HEK293 (cell line): Measurements from ENCODE around the gene LHFPL2.

Experiments
- CTCF ChIA-PET: fragments of 350-600 bp; formaldehyde crosslinking; extraction: SDS; loops from one replicate; lab custom pipeline; 2021; ENCODE audit warnings: antibody characterized with exemption; lab: Yijun Ruan, JAX
- POLR2A ChIA-PET: fragments of 300-600 bp; formaldehyde crosslinking; extraction: SDS; loops from one replicate; lab custom pipeline; 2020; ENCODE audit warnings: antibody characterized with exemption, inconsistent platforms; lab: Yijun Ruan, JAX
- H3K27ac ChIP-seq: fragments of 200-500 bp; sonication (Bioruptor generic); 2 replicates; pipeline ENCODE4 v1.5.1; 2014; ENCODE audit warnings: low read depth, low read length, control low read depth, inconsistent platforms; ENCODE audit errors: extremely low read depth
- H3K36me3 ChIP-seq, 2 experiments: fragments of 200-500 bp in 1 of 2; sonication (Bioruptor generic) in 1 of 2; 1 replicate in 1 of 2; 2 replicates in 1 of 2; pipeline ENCODE4 v1.5.1; 2014 to 2017; ENCODE audit warnings: inconsistent platforms in 2 of 2, low read length in 2 of 2; ENCODE audit not compliant: control insufficient read depth in 2 of 2, insufficient read depth in 1 of 2
- H3K4me1 ChIP-seq: fragments of 200-500 bp; sonication (Bioruptor generic); 2 replicates; pipeline ENCODE4 v1.5.1; 2014; ENCODE audit warnings: mild to moderate bottlenecking, low read length, inconsistent platforms; ENCODE audit not compliant: control insufficient read depth, insufficient read depth
- H3K4me3 ChIP-seq: 2 replicates; pipeline ENCODE4 v1.5.1; 2011; ENCODE audit warnings: low read depth, mild to moderate bottlenecking, control low read depth, low read length, moderate library complexity
- H3K9me3 ChIP-seq: fragments of 200-500 bp; sonication (Bioruptor generic); 2 replicates; pipeline ENCODE4 v1.5.1; 2014; ENCODE audit warnings: low read depth, low read length, inconsistent platforms; ENCODE audit not compliant: control insufficient read depth, insufficient read depth
- BCL11B ChIP-seq: fragments of 450-650 bp; formaldehyde crosslinking; IDR thresholded peaks from 2 replicates; pipeline ENCODE4 v1.5.1; 2016; ENCODE audit warnings: low read depth, missing biosample characterization, missing genetic modification characterization
- IKZF3 ChIP-seq: fragments of 450-650 bp; IDR thresholded peaks from 2 replicates; pipeline ENCODE4 v1.5.0; 2018; ENCODE audit warnings: missing biosample characterization, mild to moderate bottlenecking, missing genetic modification characterization, moderate library complexity
- KLF7 ChIP-seq: fragments of 450-650 bp; formaldehyde crosslinking; IDR thresholded peaks from 2 replicates; pipeline ENCODE4 v1.5.1; 2016; ENCODE audit warnings: missing biosample characterization, missing genetic modification characterization, borderline replicate concordance
- KLF9 ChIP-seq: fragments of 450-650 bp; formaldehyde crosslinking; IDR thresholded peaks from 2 replicates; pipeline ENCODE4 v1.5.1; 2016; ENCODE audit warnings: missing biosample characterization, missing genetic modification characterization, low read depth
- REST ChIP-seq: fragments of 450-650 bp; formaldehyde crosslinking; IDR thresholded peaks from 2 replicates; pipeline ENCODE4 v1.5.1; 2016; ENCODE audit warnings: missing biosample characterization, missing genetic modification characterization
- SCRT1 ChIP-seq: fragments of 450-650 bp; formaldehyde crosslinking; IDR thresholded peaks from 2 replicates; pipeline ENCODE4 v1.5.1; 2016; ENCODE audit warnings: missing biosample characterization, missing genetic modification characterization, borderline replicate concordance
- ZBTB7A ChIP-seq: fragments of 450-650 bp; formaldehyde crosslinking; IDR thresholded peaks from 2 replicates; pipeline ENCODE4 v1.5.1; 2016; ENCODE audit warnings: low read depth, missing biosample characterization, missing genetic modification characterization
- ZBTB8A ChIP-seq: fragments of 450-650 bp; formaldehyde crosslinking; IDR thresholded peaks from 2 replicates; pipeline ENCODE4 v1.5.1; 2016; ENCODE audit warnings: missing biosample characterization, missing genetic modification characterization
- ZFHX2 ChIP-seq: fragments of 450-650 bp; formaldehyde crosslinking; conservative IDR thresholded peaks from 2 replicates; pipeline ENCODE4 v1.5.1; 2016; ENCODE audit warnings: missing biosample characterization, missing genetic modification characterization
- ZNF146 ChIP-seq: fragments of 450-650 bp; formaldehyde crosslinking; IDR thresholded peaks from 2 replicates; pipeline ENCODE4 v1.5.1; 2016; ENCODE audit warnings: missing biosample characterization, missing genetic modification characterization
- ZNF157 ChIP-seq: fragments of 450-650 bp; formaldehyde crosslinking; IDR thresholded peaks from 2 replicates; pipeline ENCODE4 v1.5.1; 2016; ENCODE audit warnings: missing biosample characterization, missing genetic modification characterization
- ZNF18 ChIP-seq: fragments of 450-650 bp; formaldehyde crosslinking; IDR thresholded peaks from 2 replicates; pipeline ENCODE4 v1.5.1; 2016; ENCODE audit warnings: missing biosample characterization, missing genetic modification characterization
- ZNF223 ChIP-seq: fragments of 450-650 bp; formaldehyde crosslinking; IDR thresholded peaks from 2 replicates; pipeline ENCODE4 v1.5.1; 2016; ENCODE audit warnings: missing biosample characterization, missing genetic modification characterization
- ZNF335 ChIP-seq: fragments of 450-650 bp; formaldehyde crosslinking; conservative IDR thresholded peaks from 2 replicates; pipeline ENCODE4 v1.5.1; 2016; ENCODE audit warnings: missing biosample characterization, missing genetic modification characterization
- ZNF366 ChIP-seq: fragments of 450-650 bp; formaldehyde crosslinking; conservative IDR thresholded peaks from 2 replicates; pipeline ENCODE4 v1.5.1; 2016; ENCODE audit warnings: missing biosample characterization, missing genetic modification characterization
- ZNF423 ChIP-seq: fragments of 450-650 bp; formaldehyde crosslinking; IDR thresholded peaks from 2 replicates; pipeline ENCODE4 v1.5.1; 2016; ENCODE audit warnings: missing biosample characterization, missing genetic modification characterization
- ZNF529 ChIP-seq: fragments of 450-650 bp; formaldehyde crosslinking; IDR thresholded peaks from 2 replicates; pipeline ENCODE4 v1.5.1; 2017; ENCODE audit warnings: missing genetic modification characterization, missing biosample characterization; ENCODE audit not compliant: insufficient replicate concordance
- ZNF600 ChIP-seq: fragments of 450-650 bp; formaldehyde crosslinking; IDR thresholded peaks from 2 replicates; pipeline ENCODE4 v1.5.1; 2016; ENCODE audit warnings: missing biosample characterization, missing genetic modification characterization
- ZNF610 ChIP-seq: fragments of 450-650 bp; formaldehyde crosslinking; IDR thresholded peaks from 2 replicates; pipeline ENCODE4 v1.5.1; 2016; ENCODE audit warnings: missing biosample characterization, missing genetic modification characterization, borderline replicate concordance
- ZNF654 ChIP-seq: fragments of 450-650 bp; formaldehyde crosslinking; IDR thresholded peaks from 2 replicates; pipeline ENCODE4 v1.5.1; 2016; ENCODE audit warnings: low read depth, missing biosample characterization, missing genetic modification characterization
- ZNF660 ChIP-seq: fragments of 450-650 bp; IDR thresholded peaks from 2 replicates; pipeline ENCODE4 v1.5.1; 2018; ENCODE audit warnings: missing biosample characterization, mild to moderate bottlenecking, missing genetic modification characterization
- ZNF76 ChIP-seq: fragments of 450-650 bp; formaldehyde crosslinking; IDR thresholded peaks from 2 replicates; pipeline ENCODE4; 2016; ENCODE audit warnings: low read depth, missing biosample characterization, missing genetic modification characterization, borderline replicate concordance
- ZSCAN16 ChIP-seq: fragments of 450-650 bp; formaldehyde crosslinking; IDR thresholded peaks from 2 replicates; pipeline ENCODE4 v1.5.1; 2016; ENCODE audit warnings: missing biosample characterization, missing genetic modification characterization
- ZSCAN30 ChIP-seq: fragments of 450-650 bp; IDR thresholded peaks from 2 replicates; pipeline ENCODE4 v1.5.1; 2018; ENCODE audit warnings: missing biosample characterization, mild to moderate bottlenecking, missing genetic modification characterization, moderate library complexity
- TF ChIP-seq, protein P1 (sequence below): sonication (generic); formaldehyde crosslinking; IDR thresholded peaks from 2 replicates; pipeline ENCODE4 v1.8.1; 2022; ENCODE audit warnings: mild to moderate bottlenecking, moderate library complexity, missing genetic modification reagents
- TF ChIP-seq, protein P2 (sequence below): fragments of 450-650 bp; formaldehyde crosslinking; IDR thresholded peaks from 2 replicates; pipeline ENCODE4 v1.5.1; 2017; ENCODE audit warnings: missing biosample characterization, missing genetic modification characterization
- TF ChIP-seq, protein P3 (sequence below): fragments of 450-650 bp; formaldehyde crosslinking; IDR thresholded peaks from 2 replicates; pipeline ENCODE4 v1.5.1; 2016; ENCODE audit warnings: missing biosample characterization, missing genetic modification characterization

Gene LHFPL2

DNA sequence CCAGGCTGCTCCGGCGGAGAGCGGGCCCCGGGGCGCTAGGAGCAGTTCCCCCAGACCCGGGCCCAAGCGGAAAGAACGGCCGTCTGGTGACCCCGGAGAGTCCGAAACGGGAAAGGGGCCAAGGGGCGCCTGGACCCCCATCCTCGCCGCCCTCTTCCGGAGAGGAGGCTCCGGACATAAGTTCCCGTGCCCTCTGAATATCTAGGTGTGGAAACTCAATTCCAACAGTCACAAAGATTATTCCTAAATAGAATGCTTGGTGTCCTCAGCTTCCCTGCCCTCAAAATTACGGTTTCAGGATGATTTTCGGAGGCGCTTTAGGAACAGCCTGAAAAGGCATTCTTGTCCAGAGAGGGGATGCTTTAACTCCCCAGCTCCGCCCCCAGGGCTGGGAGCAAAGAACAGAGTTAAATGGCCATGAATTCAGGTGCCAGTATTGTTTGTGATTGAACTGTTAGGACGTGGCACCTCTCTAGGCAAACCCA lies 681 bp upstream of the LHFPL2 start (continued):
- TF ChIP-seq, protein P1, sequence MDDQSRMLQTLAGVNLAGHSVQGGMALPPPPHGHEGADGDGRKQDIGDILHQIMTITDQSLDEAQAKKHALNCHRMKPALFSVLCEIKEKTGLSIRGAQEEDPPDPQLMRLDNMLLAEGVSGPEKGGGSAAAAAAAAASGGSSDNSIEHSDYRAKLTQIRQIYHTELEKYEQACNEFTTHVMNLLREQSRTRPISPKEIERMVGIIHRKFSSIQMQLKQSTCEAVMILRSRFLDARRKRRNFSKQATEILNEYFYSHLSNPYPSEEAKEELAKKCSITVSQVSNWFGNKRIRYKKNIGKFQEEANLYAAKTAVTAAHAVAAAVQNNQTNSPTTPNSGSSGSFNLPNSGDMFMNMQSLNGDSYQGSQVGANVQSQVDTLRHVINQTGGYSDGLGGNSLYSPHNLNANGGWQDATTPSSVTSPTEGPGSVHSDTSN, result no peak
- TF ChIP-seq ZSCAN16 (tag by site-specific recombination) (no peak), ZNF157 (tag by site-specific recombination) (no peak), ZBTB7A (tag by site-specific recombination) (no peak), ZNF600 (peak; percentile 55; the same call in 1 of the 2 replicates), ZNF654 (no peak), REST (tag by site-specific recombination) (no peak), ZNF529 (no peak), ZNF18 (tag by site-specific recombination) (no peak), ZNF146 (tag by site-specific recombination) (no peak), ZNF76 (tag by site-specific recombination) (no peak)

DNA sequence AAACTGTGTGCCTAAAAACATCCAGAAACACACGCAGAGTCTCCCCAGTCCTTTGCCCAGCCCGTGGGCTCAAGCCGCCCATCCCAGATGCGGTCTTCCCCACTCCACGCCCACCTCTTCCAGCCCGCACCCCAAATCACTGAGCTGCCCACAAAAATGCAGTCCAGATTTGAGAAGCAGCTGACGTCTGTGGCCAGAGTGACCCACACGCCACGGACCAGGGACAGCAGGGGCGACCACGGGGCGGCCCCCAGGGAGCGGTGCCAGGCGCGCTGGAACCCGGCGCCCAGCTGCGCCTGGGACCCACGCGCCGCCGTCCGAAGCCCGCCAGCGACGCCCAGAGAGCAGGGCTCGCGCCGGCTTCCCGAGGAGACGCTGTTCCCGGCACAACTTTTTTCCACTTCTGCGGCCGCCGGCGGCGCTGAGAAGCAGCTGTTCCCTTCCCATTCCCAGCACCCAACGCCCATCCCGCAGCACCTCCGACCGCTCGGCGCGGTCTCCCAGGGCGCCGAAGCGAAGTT lies 674 bp downstream of the LHFPL2 start:
- POLR2A ChIA-PET, result interaction anchor here (1.0 to 2.3 kb wide), 7 partner anchors 9 to 337 kb away, joined by 3 to 9 read pairs (median 3); partner anchors contain the start of genes ARSB and SCAMP1
- peaks cover 0 to 4% of the 10 kb centered on the region in 2 experiments; a peak in 1 of 3 replicates for H3K36me3 ChIP-seq
- peak overlapping the region; percentile 77 for H3K4me3 ChIP-seq
- CTCF ChIA-PET, result interaction anchor here (1.5 kb wide), 1 partner anchor 10 kb away, joined by 7 read pairs; no protein-coding TSS in a partner anchor
- H3K9me3 ChIP-seq, result no peaks in the 10 kb centered on the region
- H3K27ac ChIP-seq, result peak overlapping the region; percentile 95
- peaks cover 9% of the 10 kb centered on the region for H3K4me1 ChIP-seq
- TF ChIP-seq ZSCAN30 (tag by site-specific recombination) (0 out of 2 replicates have a peak, but pooled peaks have one; percentile 70), ZBTB7A (tag by site-specific recombination) (peak; percentile 37; the same call in 1 of the 2 replicates), ZBTB8A (tag by site-specific recombination) (peak; percentile 97), ZNF76 (tag by site-specific recombination) (0 out of 2 replicates have a peak, but pooled peaks have one; percentile 55), KLF9 (tag by site-specific recombination) (peak; percentile 81), ZNF660 (tag by site-specific recombination) (peak; percentile 37; the same call in 1 of the 2 replicates), ZNF610 (no peak), BCL11B (tag by site-specific recombination) (0 out of 2 replicates have a peak, but pooled peaks have one; percentile 33), ZNF366 (tag by site-specific recombination) (no peak), IKZF3 (tag by site-specific recombination) (peak; percentile 75; the same call in 1 of the 2 replicates), ZNF423 (tag by site-specific recombination) (peak; percentile 84), ZNF335 (tag by site-specific recombination) (peak; percentile 55; the same call in 1 of the 2 replicates), ZFHX2 (tag by site-specific recombination) (peak; percentile 93), ZNF223 (no peak), KLF7 (tag by site-specific recombination) (no peak; the same call in 1 of the 2 replicates), SCRT1 (tag by site-specific recombination) (no peak)
- TF ChIP-seq, protein P2, sequence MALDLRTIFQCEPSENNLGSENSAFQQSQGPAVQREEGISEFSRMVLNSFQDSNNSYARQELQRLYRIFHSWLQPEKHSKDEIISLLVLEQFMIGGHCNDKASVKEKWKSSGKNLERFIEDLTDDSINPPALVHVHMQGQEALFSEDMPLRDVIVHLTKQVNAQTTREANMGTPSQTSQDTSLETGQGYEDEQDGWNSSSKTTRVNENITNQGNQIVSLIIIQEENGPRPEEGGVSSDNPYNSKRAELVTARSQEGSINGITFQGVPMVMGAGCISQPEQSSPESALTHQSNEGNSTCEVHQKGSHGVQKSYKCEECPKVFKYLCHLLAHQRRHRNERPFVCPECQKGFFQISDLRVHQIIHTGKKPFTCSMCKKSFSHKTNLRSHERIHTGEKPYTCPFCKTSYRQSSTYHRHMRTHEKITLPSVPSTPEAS (tag by site-specific recombination), result 0 out of 2 replicates have a peak, but pooled peaks have one; percentile 4
- TF ChIP-seq, protein P3, sequence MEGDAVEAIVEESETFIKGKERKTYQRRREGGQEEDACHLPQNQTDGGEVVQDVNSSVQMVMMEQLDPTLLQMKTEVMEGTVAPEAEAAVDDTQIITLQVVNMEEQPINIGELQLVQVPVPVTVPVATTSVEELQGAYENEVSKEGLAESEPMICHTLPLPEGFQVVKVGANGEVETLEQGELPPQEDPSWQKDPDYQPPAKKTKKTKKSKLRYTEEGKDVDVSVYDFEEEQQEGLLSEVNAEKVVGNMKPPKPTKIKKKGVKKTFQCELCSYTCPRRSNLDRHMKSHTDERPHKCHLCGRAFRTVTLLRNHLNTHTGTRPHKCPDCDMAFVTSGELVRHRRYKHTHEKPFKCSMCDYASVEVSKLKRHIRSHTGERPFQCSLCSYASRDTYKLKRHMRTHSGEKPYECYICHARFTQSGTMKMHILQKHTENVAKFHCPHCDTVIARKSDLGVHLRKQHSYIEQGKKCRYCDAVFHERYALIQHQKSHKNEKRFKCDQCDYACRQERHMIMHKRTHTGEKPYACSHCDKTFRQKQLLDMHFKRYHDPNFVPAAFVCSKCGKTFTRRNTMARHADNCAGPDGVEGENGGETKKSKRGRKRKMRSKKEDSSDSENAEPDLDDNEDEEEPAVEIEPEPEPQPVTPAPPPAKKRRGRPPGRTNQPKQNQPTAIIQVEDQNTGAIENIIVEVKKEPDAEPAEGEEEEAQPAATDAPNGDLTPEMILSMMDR (tag by site-specific recombination), result peak; percentile 61
